Hepatocyte (in vitro differentiated cells): ENCODE data around the gene RPL7L1. TPM values are rescaled to one million over a fixed set of nuclear protein-coding genes. Genes with fewer than 3 reads are reported as not detected.

Experiments
- DNase-seq: peaks from one replicate; pipeline ENCODE4 v3.0.0-alpha.2; 2016; ENCODE audit warnings: low spot score
- H2AFZ ChIP-seq: fragments of 200-600 bp; sonication (generic); 2 replicates; pipeline ENCODE4 v1.6.0; 2016; ENCODE audit warnings: antibody characterized with exemption, mild to moderate bottlenecking
- H3K27ac ChIP-seq: fragments of 200-600 bp; sonication (generic); 2 replicates; pipeline ENCODE4 v1.5.1; 2016; ENCODE audit warnings: mild to moderate bottlenecking
- H3K27me3 ChIP-seq: fragments of 200-600 bp; sonication (generic); 2 replicates; pipeline ENCODE4 v1.6.1; 2016
- H3K36me3 ChIP-seq: fragments of 200-600 bp; sonication (generic); replicated peaks from 2 replicates; pipeline ENCODE4 v1.5.1; 2016; ENCODE audit warnings: low read depth; ENCODE audit not compliant: insufficient read depth
- H3K4me1 ChIP-seq: fragments of 200-600 bp; sonication (generic); 2 replicates; pipeline ENCODE4 v1.5.1; 2016; ENCODE audit warnings: mild to moderate bottlenecking, moderate library complexity; ENCODE audit not compliant: insufficient read depth
- H3K4me2 ChIP-seq: fragments of 200-600 bp; sonication (generic); 2 replicates; pipeline ENCODE4 v1.6.0; 2016
- H3K4me3 ChIP-seq: fragments of 200-600 bp; sonication (generic); 2 replicates; pipeline ENCODE4 v1.5.1; 2016; ENCODE audit warnings: mild to moderate bottlenecking
- H3K79me2 ChIP-seq: fragments of 200-600 bp; sonication (generic); 2 replicates; pipeline ENCODE4 v1.6.0; 2017; ENCODE audit warnings: mild to moderate bottlenecking
- H3K9me2 ChIP-seq: fragments of 200-600 bp; sonication (generic); replicated peaks from 2 replicates; pipeline ENCODE4 v1.6.0; 2017; ENCODE audit warnings: mild to moderate bottlenecking; ENCODE audit not compliant: insufficient read depth
- H3K9me3 ChIP-seq: fragments of 200-600 bp; sonication (generic); 2 replicates; pipeline ENCODE4 v1.5.1; 2016; ENCODE audit warnings: low read depth, mild to moderate bottlenecking
- H4K20me1 ChIP-seq: fragments of 200-600 bp; sonication (generic); 2 replicates; pipeline ENCODE4 v1.6.0; 2016; ENCODE audit warnings: mild to moderate bottlenecking; ENCODE audit not compliant: insufficient read depth, poor library complexity, severe bottlenecking
- EZH2 ChIP-seq: fragments of 200-600 bp; sonication (generic); IDR thresholded peaks from 2 replicates; pipeline ENCODE4 v1.6.1; 2016; ENCODE audit warnings: antibody characterized with exemption, mild to moderate bottlenecking, borderline replicate concordance
- EZH2phosphoT487 ChIP-seq: fragments of 200-600 bp; sonication (generic); IDR thresholded peaks from one replicate; pipeline ENCODE4 v1.6.1; 2018; ENCODE audit warnings: antibody characterized with exemption, mild to moderate bottlenecking, low read depth, moderate library complexity; ENCODE audit not compliant: unreplicated experiment, severe bottlenecking
- WGBS: methylation state at CpG from one replicate; pipeline ENCODE4 v1.1.6; 2016; ENCODE audit warnings: low lambda C conversion rate; ENCODE audit errors: missing lambda C conversion rate; 5-methylcytosine and 5-hydroxymethylcytosine counted together
- polyA plus RNA-seq: library from polyadenylated mRNA; unstranded; fragments of >200 nt; fragmentation: Nextera tagmentation; extraction: Ambion mirVana; gene quantifications from 2 replicates; pipeline ENCODE4 v1.2.1, GENCODE V29; 2016
- total RNA-seq: library from RNA; depleted of rRNA; stranded (reverse); fragments of >200 nt; gene quantifications from 2 replicates; pipeline ENCODE4 v1.2.3, GENCODE V29; 2014
- TF ChIP-seq, protein P1 (sequence below): fragments of 200-600 bp; sonication (generic); IDR thresholded peaks from 2 replicates; pipeline ENCODE4 v1.5.1; 2016; ENCODE audit warnings: antibody characterized with exemption, mild to moderate bottlenecking; ENCODE audit not compliant: poor library complexity

RPL7L1 gene
- 94.9 and 111 TPM in 2 replicates for total RNA-seq
- 63.0 and 69.5 TPM in 2 replicates for polyA plus RNA-seq

GRCh38 chr6:42879372-42880239, at the start of gene RPL7L1:
RPL7L1 (plus strand) TSS chr6:42879616; CDS start chr6:42879911, 295 bp downstream.
- peaks cover 7% of the 10 kb centered on the region for H3K4me1 ChIP-seq
- TF ChIP-seq EZH2phosphoT487 (no peak), EZH2 (no peak)
- TF ChIP-seq, protein P1, sequence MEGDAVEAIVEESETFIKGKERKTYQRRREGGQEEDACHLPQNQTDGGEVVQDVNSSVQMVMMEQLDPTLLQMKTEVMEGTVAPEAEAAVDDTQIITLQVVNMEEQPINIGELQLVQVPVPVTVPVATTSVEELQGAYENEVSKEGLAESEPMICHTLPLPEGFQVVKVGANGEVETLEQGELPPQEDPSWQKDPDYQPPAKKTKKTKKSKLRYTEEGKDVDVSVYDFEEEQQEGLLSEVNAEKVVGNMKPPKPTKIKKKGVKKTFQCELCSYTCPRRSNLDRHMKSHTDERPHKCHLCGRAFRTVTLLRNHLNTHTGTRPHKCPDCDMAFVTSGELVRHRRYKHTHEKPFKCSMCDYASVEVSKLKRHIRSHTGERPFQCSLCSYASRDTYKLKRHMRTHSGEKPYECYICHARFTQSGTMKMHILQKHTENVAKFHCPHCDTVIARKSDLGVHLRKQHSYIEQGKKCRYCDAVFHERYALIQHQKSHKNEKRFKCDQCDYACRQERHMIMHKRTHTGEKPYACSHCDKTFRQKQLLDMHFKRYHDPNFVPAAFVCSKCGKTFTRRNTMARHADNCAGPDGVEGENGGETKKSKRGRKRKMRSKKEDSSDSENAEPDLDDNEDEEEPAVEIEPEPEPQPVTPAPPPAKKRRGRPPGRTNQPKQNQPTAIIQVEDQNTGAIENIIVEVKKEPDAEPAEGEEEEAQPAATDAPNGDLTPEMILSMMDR: no peak
- peak within 1 kb of the TSS; percentile 73 for H3K4me3 ChIP-seq
- H3K9me2 ChIP-seq: no peaks in the 10 kb centered on the region
- peak within 1 kb of the TSS; percentile 97 for H2AFZ ChIP-seq
- DNase-seq: peak; percentile 88
- WGBS: under 1% methylated on average over 41 of the region's 41 CpGs
- H3K9me3 ChIP-seq: no peaks in the 10 kb centered on the region
- H4K20me1 ChIP-seq: peaks cover 5% of the 10 kb centered on the region
- peaks cover 3% of the 10 kb centered on the region for H3K36me3 ChIP-seq
- H3K4me2 ChIP-seq: peak within 1 kb of the TSS; percentile 93
- H3K27me3 ChIP-seq: no peaks in the 10 kb centered on the region
- H3K27ac ChIP-seq: peak within 1 kb of the TSS; percentile 92
- peaks cover 45% of the 10 kb centered on the region for H3K79me2 ChIP-seq

DNA sequence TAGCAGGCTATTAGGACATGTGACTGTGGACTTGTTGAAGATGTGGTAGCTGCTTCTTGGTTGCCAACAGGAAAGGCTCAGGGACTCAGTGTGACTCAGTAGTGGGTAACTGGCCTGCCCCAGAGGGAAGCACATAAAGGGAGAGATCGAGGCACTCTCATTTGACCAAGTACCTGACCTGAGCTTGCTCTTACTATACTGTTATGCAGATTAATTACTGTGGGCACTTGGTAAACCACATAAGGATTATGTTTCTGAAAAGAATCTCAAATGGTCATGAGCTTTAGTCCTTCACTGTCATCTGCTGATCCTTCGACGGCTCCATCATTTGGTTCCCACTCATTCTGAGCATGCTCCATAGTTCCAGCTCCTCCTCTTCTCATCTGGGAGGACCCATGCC, 48.2 kb upstream of the RPL7L1 start:
- Histone ChIP-seq H3K4me2 (no peak overlapping the region), H2AFZ (no peak overlapping the region), H3K27me3 (no peaks in the 10 kb centered on the region), H3K9me3 (no peaks in the 10 kb centered on the region), H4K20me1 (no peaks in the 10 kb centered on the region), H3K27ac (no peak overlapping the region), H3K4me1 (no peaks in the 10 kb centered on the region), H3K4me3 (no peak overlapping the region), H3K79me2 (no peaks in the 10 kb centered on the region), H3K9me2 (no peaks in the 10 kb centered on the region), H3K36me3 (no peaks in the 10 kb centered on the region)
- DNase-seq: no peak
- 94% methylated on average over 3 of the region's 3 CpGs for WGBS
- TF ChIP-seq EZH2: no peak
- TF ChIP-seq EZH2phosphoT487: no peak
- TF ChIP-seq, protein P1: no peak

GRCh38 chr6:42834056-42834455, 45.4 kb upstream of the RPL7L1 start:
- H3K36me3 ChIP-seq: no peaks in the 10 kb centered on the region
- 94% methylated on average over 5 of the region's 5 CpGs for WGBS
- DNase-seq: no peak
- H3K4me2 ChIP-seq: no peak overlapping the region
- no peaks in the 10 kb centered on the region for H3K79me2 ChIP-seq
- no peak overlapping the region for H3K27ac ChIP-seq
- H3K4me3 ChIP-seq: no peak overlapping the region
- H4K20me1 ChIP-seq: no peaks in the 10 kb centered on the region
- TF ChIP-seq EZH2phosphoT487: no peak
- TF ChIP-seq, protein P1: no peak
- TF ChIP-seq EZH2: no peak
- no peak overlapping the region for H2AFZ ChIP-seq
- H3K4me1 ChIP-seq: no peaks in the 10 kb centered on the region
- no peaks in the 10 kb centered on the region for H3K9me2 ChIP-seq
- H3K27me3 ChIP-seq: no peaks in the 10 kb centered on the region
- H3K9me3 ChIP-seq: no peaks in the 10 kb centered on the region
